IPS DF 19.7 (cell line): ENCODE measurements around the gene C16orf74.

Experiments used
- DNase-seq: peaks from one replicate; pipeline ENCODE4 v3.0.0-alpha.2; 2013; ENCODE audit warnings: low read depth, low spot score

Gene C16orf74

DNA sequence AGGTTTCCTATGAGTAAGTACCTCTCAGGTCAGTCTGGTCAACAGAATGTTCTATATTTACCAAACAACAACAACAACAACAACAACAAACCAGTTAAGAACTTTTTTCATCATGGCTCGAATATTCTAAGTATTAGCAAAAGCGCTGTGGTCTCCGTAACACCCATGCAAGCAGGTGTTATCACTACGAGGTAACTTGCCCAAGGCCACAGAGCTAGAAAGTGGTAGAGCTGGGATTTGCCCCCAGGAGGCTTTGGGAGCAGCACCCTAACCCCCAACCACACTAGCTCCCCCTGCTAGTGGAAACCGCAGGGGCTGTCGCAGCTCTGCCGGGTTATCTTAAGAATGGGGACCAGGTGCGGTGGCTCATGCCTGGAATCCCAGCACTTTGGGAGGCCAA is 23.9 kb upstream of the C16orf74 start:
- DNase-seq, result no peak

DNA sequence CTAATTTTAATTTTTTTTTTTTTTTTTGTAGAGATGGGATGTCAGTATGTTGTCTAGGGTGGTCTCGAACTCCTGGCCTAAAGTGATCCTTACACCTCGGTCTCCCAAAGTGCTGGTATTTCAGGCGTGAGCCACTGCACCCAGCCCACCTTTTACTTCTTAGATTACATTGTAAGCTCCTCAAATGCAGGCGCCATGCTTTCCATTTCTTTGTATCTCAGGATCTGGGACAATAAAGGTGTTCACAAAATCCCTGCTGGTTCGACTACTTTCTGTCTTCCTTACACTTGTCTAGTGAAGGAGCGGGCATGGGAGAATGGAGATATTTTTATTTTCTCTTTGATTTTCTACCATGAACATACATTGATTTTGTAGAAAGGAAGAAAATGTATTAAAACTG is 23.2 kb upstream of the C16orf74 start:
- DNase-seq, result no peak

- DNase-seq, result no peak
Observed at GRCh38 chr16:85773044-85773443, 22.1 kb upstream of the C16orf74 start.

GRCh38 chr16:85770741-85771140 is 19.8 kb upstream of the C16orf74 start:
- no peak for DNase-seq

GRCh38 chr16:85768199-85768598 is 17.3 kb upstream of the C16orf74 start:
- no peak for DNase-seq

GRCh38 chr16:85767531-85767930 is 16.6 kb upstream of the C16orf74 start:
- no peak for DNase-seq

GRCh38 chr16:85765767-85766166 is 14.9 kb upstream of the C16orf74 start:
- no peak for DNase-seq

GRCh38 chr16:85765211-85765610 is 14.3 kb upstream of the C16orf74 start:
- DNase-seq, result no peak

DNA sequence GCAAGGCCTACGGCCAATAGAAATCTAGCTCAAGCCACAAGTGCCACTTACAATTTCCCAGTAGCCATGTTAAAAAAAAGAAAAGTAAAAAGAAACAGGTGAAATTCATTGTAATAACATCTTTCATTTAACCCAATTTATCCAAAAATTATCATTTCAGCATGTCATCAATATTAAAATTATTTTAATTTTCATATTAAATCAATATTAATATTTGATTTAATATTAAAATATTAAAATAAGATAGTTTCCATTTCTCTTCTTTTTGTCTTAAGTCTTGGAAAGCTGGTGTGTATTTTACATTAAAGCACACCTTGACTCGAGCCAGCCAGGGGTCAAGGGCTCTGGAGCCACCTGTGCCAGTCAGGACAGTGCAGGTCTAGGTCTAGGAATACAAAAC is 12.7 kb upstream of the C16orf74 start:
- no peak for DNase-seq

GRCh38 chr16:85762970-85763369 is 12.1 kb upstream of the C16orf74 start:
- no peak for DNase-seq

GRCh38 chr16:85761861-85762260 is 11.0 kb upstream of the C16orf74 start:
- DNase-seq, result no peak

GRCh38 chr16:85759631-85760419 is 8.9 kb upstream of the C16orf74 start:
- no peak for DNase-seq

GRCh38 chr16:85759136-85759535 is 8.2 kb upstream of the C16orf74 start:
- no peak for DNase-seq

DNA sequence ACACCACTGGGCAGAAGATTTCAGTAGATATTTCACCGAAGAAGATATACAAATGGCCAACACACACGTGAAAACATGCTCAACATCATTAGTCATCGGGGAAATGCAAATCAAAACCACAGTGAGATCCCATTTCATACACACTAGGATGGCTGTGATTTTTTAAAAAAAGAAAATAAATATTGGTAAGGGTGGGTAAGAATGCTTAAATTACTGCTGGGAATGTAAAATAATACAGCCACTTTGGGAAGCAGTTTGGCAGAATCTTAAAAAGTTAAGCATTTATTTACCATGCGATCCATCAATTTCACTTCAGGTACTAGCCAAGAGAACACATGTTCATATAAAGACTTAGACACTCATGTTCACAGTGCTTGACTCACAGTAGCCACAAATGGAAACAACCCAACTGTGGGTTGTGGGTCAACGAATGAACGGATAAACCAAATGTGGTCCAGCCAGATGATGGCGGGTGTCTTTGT is 6.5 kb upstream of the C16orf74 start:
- DNase-seq, result no peak

DNA sequence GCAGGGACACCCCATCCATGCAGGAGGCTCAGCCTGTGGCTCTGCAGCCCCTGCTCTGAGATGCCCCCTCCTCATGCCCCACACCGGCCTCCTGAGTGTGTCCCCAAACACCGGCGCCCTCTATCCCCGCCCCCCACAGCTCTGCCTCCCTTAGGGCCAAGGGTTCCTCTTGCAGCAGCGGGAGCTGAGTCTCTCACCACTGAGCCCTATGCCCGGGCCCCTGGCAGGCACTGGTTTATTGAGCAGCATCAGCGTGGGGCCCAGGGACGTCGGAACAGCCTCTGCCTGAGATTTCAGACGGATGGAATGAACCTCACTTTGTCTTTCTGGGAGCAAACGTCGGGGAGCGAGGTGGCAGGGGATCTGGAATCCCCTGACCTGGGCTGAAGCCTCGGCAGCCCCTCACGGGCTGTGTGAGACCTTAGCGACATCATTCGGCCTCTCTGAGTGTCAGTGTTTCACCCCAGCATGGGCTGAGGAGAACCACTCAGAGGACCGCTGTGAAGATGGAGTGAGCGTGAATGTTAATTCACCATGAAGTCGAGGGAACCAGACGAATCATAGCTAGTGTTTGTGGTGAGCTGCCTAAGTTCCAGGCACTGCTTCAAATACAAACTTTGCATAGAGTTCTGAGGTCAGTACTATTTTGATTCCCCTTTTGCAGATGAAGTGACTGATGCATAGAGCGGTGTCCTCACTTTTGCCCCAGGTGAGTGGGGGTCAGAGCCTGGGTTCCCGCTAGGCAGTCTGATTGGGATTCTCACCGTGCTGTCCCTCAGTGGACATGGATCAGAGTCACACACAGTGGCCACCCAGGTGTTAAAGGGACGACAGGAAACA is 5.3 kb upstream of the C16orf74 start:
- DNase-seq, result no peak

DNA sequence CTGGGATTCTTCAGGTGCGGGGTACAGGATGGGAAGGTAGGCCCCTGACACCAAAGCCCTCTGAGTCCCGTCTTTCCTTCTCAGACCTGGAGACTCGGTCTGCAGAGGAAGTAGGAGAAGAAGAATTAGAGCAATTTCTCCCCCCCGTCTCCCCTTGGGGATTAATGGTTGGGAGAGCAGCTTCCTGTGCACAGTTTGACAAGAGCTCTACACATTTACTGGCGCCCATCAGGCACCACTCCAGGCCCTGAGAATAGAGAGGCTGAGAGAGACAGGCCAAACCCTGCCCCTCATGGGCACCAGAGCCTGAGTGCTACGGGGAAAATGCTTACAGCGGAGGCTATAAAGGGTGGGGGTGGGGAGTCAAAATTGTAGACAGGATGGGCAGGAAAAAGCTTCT is 3.5 kb upstream of the C16orf74 start:
- DNase-seq, result no peak

- no peak for DNase-seq
Observed at GRCh38 chr16:85753976-85754375, 3.1 kb upstream of the C16orf74 start.

DNA sequence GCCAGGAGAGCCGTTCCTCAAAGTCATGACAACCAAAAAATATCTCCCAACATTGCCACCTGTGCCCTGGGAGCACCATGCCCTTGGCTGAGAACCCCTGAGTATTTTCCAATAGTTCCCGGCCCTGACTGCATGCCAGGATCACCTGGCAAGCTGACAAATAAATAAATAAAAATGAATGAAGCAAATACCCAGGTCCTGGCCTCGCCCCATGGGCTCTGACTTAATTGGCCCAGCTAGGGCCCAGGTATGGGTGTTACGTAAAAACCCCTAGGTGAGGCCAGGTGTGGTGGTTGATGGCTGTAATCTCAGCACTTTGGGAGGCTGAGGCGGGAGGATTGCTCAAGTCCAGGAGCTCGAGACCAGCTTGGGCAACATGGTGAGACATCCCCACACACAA is 2.7 kb upstream of the C16orf74 start:
- DNase-seq, result no peak

- no peak for DNase-seq
Observed at GRCh38 chr16:85752511-85753420, 1.9 kb upstream of the C16orf74 start.

GRCh38 chr16:85751698-85752501 is 1.0 kb upstream of the C16orf74 start:
- DNase-seq, result no peak
